K562 (cell line): ENCODE measurements around the gene NOTO. TPM values are rescaled to one million over a fixed set of nuclear protein-coding genes. Genes with fewer than 3 reads are reported as not detected.

Experiments used
- ATF7 ChIP-seq: fragments of 450-650 bp; IDR thresholded peaks from 2 replicates; pipeline ENCODE4 v1.7.1; 2014; ENCODE audit warnings: mild to moderate bottlenecking, moderate library complexity
- BACH1 ChIP-seq: fragments of 200-800 bp; sonication (Bioruptor generic); IDR thresholded peaks from 2 replicates; pipeline ENCODE4 v1.6.1; 2016; ENCODE audit warnings: missing genetic modification characterization, missing compliant biosample characterization
- FOXM1 ChIP-seq, 2 experiments: fragments of 450-650 bp in 1 of 2; sonication (generic) in 1 of 2; formaldehyde crosslinking in 1 of 2; IDR thresholded peaks; 2 replicates each; pipeline versions ENCODE4 v1.6.1 to v1.9.0; 2017 to 2022; ENCODE audit warnings: low read depth in 2 of 2, mild to moderate bottlenecking in 2 of 2, missing genetic modification reagents in 1 of 2, moderate library complexity in 1 of 2
- KDM1A ChIP-seq, 2 experiments: fragments of 450-650 bp; IDR thresholded peaks; 2 replicates each; pipeline ENCODE4 v1.6.1; 2016; ENCODE audit warnings: mild to moderate bottlenecking in 2 of 2
- LCOR ChIP-seq: sonication (generic); formaldehyde crosslinking; IDR thresholded peaks from 2 replicates; pipeline ENCODE4 v1.8.0; 2022; ENCODE audit warnings: mild to moderate bottlenecking, missing genetic modification reagents
- NEUROD1 ChIP-seq: fragments of 150-350 bp; IDR thresholded peaks from 2 replicates; pipeline ENCODE4 v1.6.1; 2014; ENCODE audit warnings: borderline replicate concordance, low read length, low read depth; ENCODE audit not compliant: partially characterized antibody
- NFE2 ChIP-seq: IDR thresholded peaks from 2 replicates; pipeline ENCODE4 v1.6.1; 2014; ENCODE audit warnings: antibody characterized with exemption, low read depth
- NR1H2 ChIP-seq: sonication (generic); formaldehyde crosslinking; IDR thresholded peaks from 2 replicates; pipeline ENCODE4 v1.4.0; 2020; ENCODE audit warnings: mild to moderate bottlenecking, missing genetic modification reagents
- PHF20 ChIP-seq: fragments of 450-650 bp; IDR thresholded peaks from 2 replicates; pipeline ENCODE4 v1.6.1; 2018; ENCODE audit not compliant: partially characterized antibody
- RBFOX2 ChIP-seq: fragments of 200-400 bp; formaldehyde crosslinking; IDR thresholded peaks from 2 replicates; pipeline ENCODE4 v1.6.1; 2017; ENCODE audit warnings: low read depth, mild to moderate bottlenecking, low read length, moderate library complexity
- RBM22 ChIP-seq: fragments of 200-400 bp; formaldehyde crosslinking; IDR thresholded peaks from 2 replicates; pipeline ENCODE4 v1.6.1; 2018; ENCODE audit warnings: low read length, low read depth; ENCODE audit not compliant: poor library complexity, severe bottlenecking
- RBM25 ChIP-seq: fragments of 200-400 bp; formaldehyde crosslinking; IDR thresholded peaks from 2 replicates; pipeline ENCODE4 v1.6.1; 2018; ENCODE audit warnings: low read length, low read depth, moderate library complexity; ENCODE audit not compliant: severe bottlenecking
- RNF2 ChIP-seq: sonication (generic); IDR thresholded peaks from 2 replicates; pipeline ENCODE4 v1.6.1; 2016
- SMAD1 ChIP-seq: fragments of 150-350 bp; IDR thresholded peaks from 2 replicates; pipeline ENCODE4 v1.6.1; 2014; ENCODE audit warnings: low read length, low read depth; ENCODE audit not compliant: partially characterized antibody
- TGIF2 ChIP-seq: sonication (generic); formaldehyde crosslinking; IDR thresholded peaks from 2 replicates; pipeline ENCODE4 v1.8.1; 2022; ENCODE audit warnings: mild to moderate bottlenecking, missing genetic modification reagents, moderate library complexity
- ZNF41 ChIP-seq: fragments of 250-450 bp; sonication (Bioruptor Pico); conservative IDR thresholded peaks from 2 replicates; pipeline ENCODE4 v1.4.0; 2020; ENCODE audit warnings: mild to moderate bottlenecking
- polyA plus RNA-seq, 8 experiments: library from polyadenylated mRNA; depleted of rRNA in 4 of 8; stranded (reverse) in 5 of 8; unstranded in 3 of 8; fragments of >200 nt; fragmentation: Nextera tagmentation in 2 of 8; fragmentation: Illumina TruSeq in 1 of 8; extraction: Ambion mirVana in 2 of 8; extraction: Trizol in 1 of 8; gene quantifications; 2 replicates each; pipeline versions ENCODE4 v1.2.1 to v1.2.3, GENCODE V29; 2011 to 2014; ENCODE audit warnings: inconsistent platforms in 1 of 8, missing spikeins in 1 of 8
- total RNA-seq, 7 experiments: library from RNA; depleted of rRNA in 6 of 7; stranded (reverse); fragments of >200 nt in 6 of 7; fragmentation: Illumina TruSeq in 2 of 7; extraction: Trizol in 2 of 7; gene quantifications; 2 replicates each; pipeline versions ENCODE4 v1.2.1 to v1.2.3, GENCODE V29; 2011 to 2021; ENCODE audit warnings: low replicate concordance in 1 of 7
- TF ChIP-seq, protein P1 (sequence below): sonication (generic); formaldehyde crosslinking; IDR thresholded peaks from 2 replicates; pipeline ENCODE4 v1.8.0; 2022; ENCODE audit warnings: missing genetic modification reagents, mild to moderate bottlenecking, moderate library complexity, borderline replicate concordance
- TF ChIP-seq, protein P2 (sequence below): sonication (generic); formaldehyde crosslinking; IDR thresholded peaks from 2 replicates; pipeline ENCODE4 v1.8.0; 2023; ENCODE audit warnings: mild to moderate bottlenecking, missing genetic modification reagents
- TF ChIP-seq, protein P3 (sequence below): sonication (generic); formaldehyde crosslinking; IDR thresholded peaks from 2 replicates; pipeline ENCODE4 v1.8.0; 2022; ENCODE audit warnings: mild to moderate bottlenecking, missing genetic modification reagents
- TF ChIP-seq, protein P4 (sequence below): sonication (generic); formaldehyde crosslinking; IDR thresholded peaks from 2 replicates; pipeline ENCODE4 v1.9.0; 2022; ENCODE audit warnings: mild to moderate bottlenecking, missing genetic modification reagents
- TF ChIP-seq, protein P5 (sequence below): fragments of 450-650 bp; formaldehyde crosslinking; IDR thresholded peaks from 2 replicates; pipeline ENCODE4 v1.4.0; 2020; ENCODE audit warnings: mild to moderate bottlenecking, moderate library complexity

The NOTO gene
- total and polyA plus RNA-seq, 9 of the 15 experiments (the other 6 are each of a cell fraction or from before 2014, with no cell fraction given) = not detected

GRCh38 chr2:73233154-73233931 lies 31.0 kb downstream of the NOTO start, which contains the start of gene PRADC1 (continued):
- TF ChIP-seq, protein P1, sequence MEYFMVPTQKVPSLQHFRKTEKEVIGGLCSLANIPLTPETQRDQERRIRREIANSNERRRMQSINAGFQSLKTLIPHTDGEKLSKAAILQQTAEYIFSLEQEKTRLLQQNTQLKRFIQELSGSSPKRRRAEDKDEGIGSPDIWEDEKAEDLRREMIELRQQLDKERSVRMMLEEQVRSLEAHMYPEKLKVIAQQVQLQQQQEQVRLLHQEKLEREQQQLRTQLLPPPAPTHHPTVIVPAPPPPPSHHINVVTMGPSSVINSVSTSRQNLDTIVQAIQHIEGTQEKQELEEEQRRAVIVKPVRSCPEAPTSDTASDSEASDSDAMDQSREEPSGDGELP = peak; percentile 94
- TF ChIP-seq, protein P2, sequence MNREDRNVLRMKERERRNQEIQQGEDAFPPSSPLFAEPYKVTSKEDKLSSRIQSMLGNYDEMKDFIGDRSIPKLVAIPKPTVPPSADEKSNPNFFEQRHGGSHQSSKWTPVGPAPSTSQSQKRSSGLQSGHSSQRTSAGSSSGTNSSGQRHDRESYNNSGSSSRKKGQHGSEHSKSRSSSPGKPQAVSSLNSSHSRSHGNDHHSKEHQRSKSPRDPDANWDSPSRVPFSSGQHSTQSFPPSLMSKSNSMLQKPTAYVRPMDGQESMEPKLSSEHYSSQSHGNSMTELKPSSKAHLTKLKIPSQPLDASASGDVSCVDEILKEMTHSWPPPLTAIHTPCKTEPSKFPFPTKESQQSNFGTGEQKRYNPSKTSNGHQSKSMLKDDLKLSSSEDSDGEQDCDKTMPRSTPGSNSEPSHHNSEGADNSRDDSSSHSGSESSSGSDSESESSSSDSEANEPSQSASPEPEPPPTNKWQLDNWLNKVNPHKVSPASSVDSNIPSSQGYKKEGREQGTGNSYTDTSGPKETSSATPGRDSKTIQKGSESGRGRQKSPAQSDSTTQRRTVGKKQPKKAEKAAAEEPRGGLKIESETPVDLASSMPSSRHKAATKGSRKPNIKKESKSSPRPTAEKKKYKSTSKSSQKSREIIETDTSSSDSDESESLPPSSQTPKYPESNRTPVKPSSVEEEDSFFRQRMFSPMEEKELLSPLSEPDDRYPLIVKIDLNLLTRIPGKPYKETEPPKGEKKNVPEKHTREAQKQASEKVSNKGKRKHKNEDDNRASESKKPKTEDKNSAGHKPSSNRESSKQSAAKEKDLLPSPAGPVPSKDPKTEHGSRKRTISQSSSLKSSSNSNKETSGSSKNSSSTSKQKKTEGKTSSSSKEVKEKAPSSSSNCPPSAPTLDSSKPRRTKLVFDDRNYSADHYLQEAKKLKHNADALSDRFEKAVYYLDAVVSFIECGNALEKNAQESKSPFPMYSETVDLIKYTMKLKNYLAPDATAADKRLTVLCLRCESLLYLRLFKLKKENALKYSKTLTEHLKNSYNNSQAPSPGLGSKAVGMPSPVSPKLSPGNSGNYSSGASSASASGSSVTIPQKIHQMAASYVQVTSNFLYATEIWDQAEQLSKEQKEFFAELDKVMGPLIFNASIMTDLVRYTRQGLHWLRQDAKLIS = peak; percentile 29; the same call in 1 of the 2 replicates
- no peak for TF ChIP-seq SMAD1
- no peak for TF ChIP-seq RBM22
- TF ChIP-seq BACH1 = no peak
- peak; percentile 77 for TF ChIP-seq RNF2
- peak; percentile 59; the same call in 1 of the 2 replicates for TF ChIP-seq FOXM1 (IDR thresholded peaks at IDR 0.05; ENCODE audit: low read depth)
- no peak for TF ChIP-seq FOXM1 (CRISPR knock-in tag; IDR thresholded peaks at IDR 0.05; ENCODE audit: low read depth)
- TF ChIP-seq LCOR = peak; percentile 22; the same call in 1 of the 2 replicates
- peak; percentile 94 for TF ChIP-seq RBM25
- no peak for TF ChIP-seq ZNF41 (CRISPR knock-in tag)
- TF ChIP-seq NEUROD1 = peak; percentile 98
- TF ChIP-seq KDM1A (IDR thresholded peaks at IDR 0.05) = no peak
- TF ChIP-seq TGIF2 (CRISPR knock-in tag) = peak; percentile 6; the same call in 1 of the 2 replicates
- peak; percentile 72 for TF ChIP-seq RBFOX2
- TF ChIP-seq, protein P3, sequence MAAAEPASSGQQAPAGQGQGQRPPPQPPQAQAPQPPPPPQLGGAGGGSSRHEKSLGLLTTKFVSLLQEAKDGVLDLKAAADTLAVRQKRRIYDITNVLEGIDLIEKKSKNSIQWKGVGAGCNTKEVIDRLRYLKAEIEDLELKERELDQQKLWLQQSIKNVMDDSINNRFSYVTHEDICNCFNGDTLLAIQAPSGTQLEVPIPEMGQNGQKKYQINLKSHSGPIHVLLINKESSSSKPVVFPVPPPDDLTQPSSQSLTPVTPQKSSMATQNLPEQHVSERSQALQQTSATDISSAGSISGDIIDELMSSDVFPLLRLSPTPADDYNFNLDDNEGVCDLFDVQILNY (CRISPR knock-in tag) = no peak
- TF ChIP-seq, protein P4, sequence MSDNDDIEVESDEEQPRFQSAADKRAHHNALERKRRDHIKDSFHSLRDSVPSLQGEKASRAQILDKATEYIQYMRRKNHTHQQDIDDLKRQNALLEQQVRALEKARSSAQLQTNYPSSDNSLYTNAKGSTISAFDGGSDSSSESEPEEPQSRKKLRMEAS = peak; percentile 64
- TF ChIP-seq ATF7 = peak; percentile 69
- no peak for TF ChIP-seq NFE2
- TF ChIP-seq, protein P5, sequence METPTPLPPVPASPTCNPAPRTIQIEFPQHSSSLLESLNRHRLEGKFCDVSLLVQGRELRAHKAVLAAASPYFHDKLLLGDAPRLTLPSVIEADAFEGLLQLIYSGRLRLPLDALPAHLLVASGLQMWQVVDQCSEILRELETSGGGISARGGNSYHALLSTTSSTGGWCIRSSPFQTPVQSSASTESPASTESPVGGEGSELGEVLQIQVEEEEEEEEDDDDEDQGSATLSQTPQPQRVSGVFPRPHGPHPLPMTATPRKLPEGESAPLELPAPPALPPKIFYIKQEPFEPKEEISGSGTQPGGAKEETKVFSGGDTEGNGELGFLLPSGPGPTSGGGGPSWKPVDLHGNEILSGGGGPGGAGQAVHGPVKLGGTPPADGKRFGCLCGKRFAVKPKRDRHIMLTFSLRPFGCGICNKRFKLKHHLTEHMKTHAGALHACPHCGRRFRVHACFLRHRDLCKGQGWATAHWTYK = no peak
- no peak for TF ChIP-seq NR1H2
- TF ChIP-seq PHF20 = peak; percentile 26
